Left forelimb (tissue), 1 donor: ENCODE results near the gene SWSAP1.
A peak's percentile ranks its signal among the peaks of the same experiment; 100 is the strongest.
"Not testable (repeated sequence)": the region's sequence is repeated elsewhere in the genome, so short reads cannot be mapped to it uniquely, and the experiment has no call there.

Experiments used
- DNase-seq: peaks from one replicate; pipeline ENCODE4 v3.0.0-alpha.2; 2018; ENCODE audit warnings: low spot score

The SWSAP1 gene

GRCh38 chr19:11378319-11379189 is 4.1 kb downstream of the SWSAP1 start:
- DNase-seq, result peak; percentile 70

- not testable (repeated sequence) for DNase-seq
These were observed 4.9 kb downstream of the SWSAP1 start for GRCh38 chr19:11379269-11379845.

- no peak for DNase-seq
These were observed 5.4 kb downstream of the SWSAP1 start for GRCh38 chr19:11379857-11380350.

- DNase-seq, result peak; percentile 95
These were observed 6.4 kb downstream of the SWSAP1 start for GRCh38 chr19:11380653-11381537.

GRCh38 chr19:11382898-11383705 is 8.6 kb downstream of the SWSAP1 start:
- DNase-seq, result no peak

- no peak for DNase-seq
These were observed 9.2 kb downstream of the SWSAP1 start for GRCh38 chr19:11383706-11384048.

GRCh38 chr19:11384778-11385129 is 10.3 kb downstream of the SWSAP1 start:
- no peak for DNase-seq

GRCh38 chr19:11387162-11388034 is 12.9 kb downstream of the SWSAP1 start:
- no peak for DNase-seq

- DNase-seq, result no peak
These were observed 15.9 kb downstream of the SWSAP1 start for GRCh38 chr19:11390359-11390758.

- no peak for DNase-seq
These were observed 16.6 kb downstream of the SWSAP1 start for GRCh38 chr19:11390933-11391680.

- DNase-seq, result no peak
These were observed 22.7 kb downstream of the SWSAP1 start for GRCh38 chr19:11397089-11397610.

- DNase-seq, result no peak
These were observed 25.2 kb downstream of the SWSAP1 start for GRCh38 chr19:11399667-11400066.

GRCh38 chr19:11400798-11401197 is 26.3 kb downstream of the SWSAP1 start:
- DNase-seq, result no peak

- DNase-seq, result no peak
These were observed 27.5 kb downstream of the SWSAP1 start for GRCh38 chr19:11401808-11402543.

- DNase-seq, result no peak
These were observed 30.2 kb downstream of the SWSAP1 start for GRCh38 chr19:11404588-11405222.

- DNase-seq, result no peak
These were observed 31.6 kb downstream of the SWSAP1 start for GRCh38 chr19:11405846-11406643.

GRCh38 chr19:11406703-11407236 is 32.3 kb downstream of the SWSAP1 start:
- DNase-seq, result not testable (repeated sequence)
